Activated CD4-positive, alpha-beta memory T cell treated with anti-CD3 and anti-CD28 coated beads, Interleukin-2, amount 10 ng/mL, durations not matched to agents 7 days and 5 days (primary cell): Measurements from ENCODE around the gene LAMB4. TPM values are rescaled to one million over a fixed set of nuclear protein-coding genes. Genes with fewer than 3 reads are reported as not detected.

Source experiments
- CTCF ChIA-PET: fragments of 350-600 bp; sonication (Branson Sonifier 250); formaldehyde crosslinking; loops from one replicate; lab custom pipeline; 2021; ENCODE audit warnings: antibody characterized with exemption, inconsistent platforms; lab: Charles Lee
- POLR2A ChIA-PET: fragments of 350-600 bp; sonication (Branson Sonifier 250); formaldehyde crosslinking; loops from one replicate; lab custom pipeline; 2021; ENCODE audit warnings: antibody characterized with exemption; lab: Charles Lee
- DNase-seq: peaks from one replicate; pipeline ENCODE4 v3.0.0-alpha.2; 2020
- H3K27ac Mint-ChIP-seq: one replicate; pipeline ENCODE4 v1.8.0; 2021; ENCODE audit warnings: mild to moderate bottlenecking, mixed read lengths
- H3K27me3 Mint-ChIP-seq: one replicate; pipeline ENCODE4 v1.8.0; 2021; ENCODE audit warnings: mixed read lengths
- H3K36me3 Mint-ChIP-seq: one replicate; pipeline ENCODE4 v1.8.0; 2021; ENCODE audit warnings: low read depth, mixed read lengths
- H3K4me1 Mint-ChIP-seq: one replicate; pipeline ENCODE4 v1.8.0; 2021; ENCODE audit warnings: mixed read lengths
- H3K4me3 Mint-ChIP-seq: one replicate; pipeline ENCODE4 v1.8.0; 2021; ENCODE audit warnings: mild to moderate bottlenecking, mixed read lengths
- H3K9me3 Mint-ChIP-seq: one replicate; pipeline ENCODE4 v1.8.0; 2021; ENCODE audit warnings: mixed read lengths
- total RNA-seq, 2 experiments: library from RNA; stranded (reverse); gene quantifications; one replicate each; pipeline ENCODE4 v1.2.3, GENCODE V29; 2021

The LAMB4 gene
- total RNA-seq, 2 experiments from 2014 or later, result not detected

DNA sequence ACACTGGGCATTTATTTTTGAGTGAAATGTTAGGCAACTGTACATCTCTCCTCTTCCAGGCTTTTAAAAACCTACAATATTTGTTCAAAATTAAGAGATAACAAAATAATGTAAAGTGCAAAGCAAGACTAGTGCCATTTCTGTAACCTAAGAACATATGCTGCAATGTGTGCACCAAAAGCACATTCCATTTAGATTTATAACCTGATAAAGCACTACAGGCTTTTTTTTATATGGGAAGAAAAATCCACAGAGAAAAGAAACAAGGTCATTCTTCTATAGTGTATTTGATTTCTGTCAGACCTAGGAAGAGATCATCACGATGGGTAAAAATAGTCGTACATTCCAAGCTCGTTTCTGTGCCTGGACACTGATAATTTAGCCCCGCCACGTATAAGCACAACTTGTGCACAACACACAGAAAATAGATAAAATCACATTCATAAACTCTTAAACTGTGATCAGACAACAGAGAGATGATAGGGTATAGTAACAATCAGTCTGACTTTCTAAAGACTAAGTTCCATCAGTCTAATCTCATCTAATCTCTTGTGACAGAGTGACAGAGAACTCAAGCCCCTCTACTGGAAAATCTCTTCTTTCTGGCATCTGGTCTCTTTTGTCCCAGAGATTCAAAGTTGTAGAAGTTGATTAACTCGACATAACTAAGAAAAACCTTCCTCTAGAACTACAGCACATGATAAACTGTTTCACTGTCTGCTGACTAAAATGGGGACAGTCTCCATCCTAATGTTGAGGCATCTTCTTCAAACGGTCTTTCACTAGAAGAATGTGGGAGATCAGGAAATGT lies 133.9 kb downstream of the LAMB4 start:
- peaks cover 54% of the 10 kb centered on the region for H3K27me3 Mint-ChIP-seq
- no peak overlapping the region for H3K4me3 Mint-ChIP-seq
- H3K36me3 Mint-ChIP-seq, result no peaks in the 10 kb centered on the region
- ChIA-PET POLR2A (no interaction called here), CTCF (no interaction called here)
- peaks cover under 1% of the 10 kb centered on the region for H3K4me1 Mint-ChIP-seq
- no peak overlapping the region for H3K27ac Mint-ChIP-seq
- no peak for DNase-seq
- H3K9me3 Mint-ChIP-seq, result no peaks in the 10 kb centered on the region

DNA sequence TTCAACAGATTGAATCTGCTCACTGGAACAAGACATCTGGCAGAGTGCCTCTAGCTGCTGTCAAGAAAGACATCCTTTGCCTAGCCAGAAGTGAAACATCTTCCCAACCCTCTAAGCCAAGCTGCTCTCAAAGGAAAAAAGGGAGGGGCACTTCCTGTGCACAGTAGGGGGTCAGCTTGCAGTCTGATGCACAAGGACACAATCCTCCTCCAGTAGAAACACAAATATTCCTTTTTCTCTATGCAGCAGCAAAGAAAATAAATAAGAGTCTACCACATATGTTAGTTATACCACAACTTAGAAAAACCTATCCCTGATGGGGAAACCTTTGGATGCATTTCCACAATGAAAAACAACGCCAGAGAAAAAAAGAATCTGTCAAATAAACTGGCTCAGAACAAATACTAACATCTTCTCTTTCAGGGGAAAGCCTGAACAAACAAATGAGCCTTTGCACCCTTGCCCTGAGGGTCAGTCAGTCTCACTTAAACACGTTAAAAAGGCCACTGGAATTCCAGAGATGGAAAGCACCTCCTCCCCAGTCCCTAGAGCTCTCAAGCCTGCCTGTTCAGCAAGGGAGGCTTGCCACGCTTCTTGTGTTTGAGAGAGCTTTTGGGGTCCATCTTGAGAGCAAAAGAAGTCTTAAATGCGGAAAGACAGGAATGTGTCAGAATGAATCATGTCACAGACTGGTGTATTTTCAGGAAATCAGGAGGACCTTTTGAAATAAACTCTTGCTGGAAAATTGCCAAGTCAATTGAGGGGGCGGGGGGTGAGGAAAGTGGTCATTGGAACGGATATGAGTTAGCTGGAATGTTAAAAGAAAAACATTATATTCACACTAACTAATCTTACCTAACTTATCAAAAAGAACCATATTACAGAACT lies 134.7 kb downstream of the LAMB4 start:
- POLR2A ChIA-PET, result no interaction called here
- H3K4me3 Mint-ChIP-seq, result no peak overlapping the region
- peaks cover 52% of the 10 kb centered on the region for H3K27me3 Mint-ChIP-seq
- no peak overlapping the region for H3K27ac Mint-ChIP-seq
- no peaks in the 10 kb centered on the region for H3K36me3 Mint-ChIP-seq
- no peaks in the 10 kb centered on the region for H3K9me3 Mint-ChIP-seq
- CTCF ChIA-PET, result no interaction called here
- no peaks in the 10 kb centered on the region for H3K4me1 Mint-ChIP-seq
- DNase-seq, result no peak

DNA sequence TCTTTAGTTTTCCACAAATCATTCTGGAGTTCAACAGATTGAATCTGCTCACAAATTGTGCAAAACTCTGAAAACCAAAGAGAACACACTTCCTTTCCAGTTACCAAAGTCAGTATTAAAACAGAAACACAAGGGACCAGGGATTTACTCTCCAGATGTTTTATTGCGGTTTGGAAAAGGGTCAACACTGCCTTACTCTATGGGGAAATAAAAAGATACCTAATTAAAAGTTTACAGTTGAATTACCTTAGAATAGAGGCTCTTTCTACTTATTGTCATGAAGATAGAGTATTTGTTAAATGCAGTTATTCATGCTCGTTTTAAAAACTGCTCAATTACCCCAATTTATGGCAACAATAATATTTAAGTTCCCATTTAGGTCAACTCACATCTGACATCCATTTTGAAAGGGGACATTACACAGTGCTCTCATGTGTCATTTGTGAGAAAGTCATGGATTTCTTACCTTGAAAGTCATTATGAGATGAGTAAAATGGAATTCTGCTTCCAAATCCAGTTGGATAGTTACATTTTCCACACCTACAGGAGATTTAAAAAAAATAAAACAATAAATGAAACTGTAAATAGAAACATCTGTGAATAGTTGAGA lies 135.6 kb downstream of the LAMB4 start:
- Mint-ChIP-seq H3K4me3 (no peak overlapping the region), H3K4me1 (no peaks in the 10 kb centered on the region), H3K27me3 (peaks cover 53% of the 10 kb centered on the region), H3K36me3 (no peaks in the 10 kb centered on the region), H3K9me3 (no peaks in the 10 kb centered on the region), H3K27ac (no peak overlapping the region)
- POLR2A ChIA-PET, result no interaction called here
- CTCF ChIA-PET, result no interaction called here
- DNase-seq, result no peak

DNA sequence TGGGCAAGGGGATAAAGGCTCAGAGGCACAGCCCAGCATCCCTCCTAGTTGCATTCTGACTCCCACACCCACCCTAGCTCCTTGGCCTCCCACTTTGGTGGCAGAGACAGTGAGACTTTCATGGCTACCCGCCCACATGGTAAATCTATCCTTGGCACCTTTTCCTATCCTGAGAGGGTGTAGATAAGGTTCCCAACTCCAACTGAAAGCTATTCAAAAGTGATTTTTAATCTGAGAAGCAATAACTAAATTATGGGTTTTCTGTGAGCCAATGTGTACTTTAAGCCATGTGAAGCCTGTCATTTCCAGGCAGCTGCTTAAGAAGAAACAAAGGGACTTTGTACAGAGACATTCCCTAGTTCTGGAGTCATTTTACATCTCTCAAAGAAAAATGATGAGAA lies 136.3 kb downstream of the LAMB4 start:
- Mint-ChIP-seq H3K36me3 (no peaks in the 10 kb centered on the region), H3K27ac (no peak overlapping the region), H3K4me3 (no peak overlapping the region), H3K9me3 (no peaks in the 10 kb centered on the region), H3K4me1 (no peaks in the 10 kb centered on the region), H3K27me3 (peaks cover 50% of the 10 kb centered on the region)
- no peak for DNase-seq
- POLR2A ChIA-PET, result no interaction called here
- CTCF ChIA-PET, result no interaction called here

DNA sequence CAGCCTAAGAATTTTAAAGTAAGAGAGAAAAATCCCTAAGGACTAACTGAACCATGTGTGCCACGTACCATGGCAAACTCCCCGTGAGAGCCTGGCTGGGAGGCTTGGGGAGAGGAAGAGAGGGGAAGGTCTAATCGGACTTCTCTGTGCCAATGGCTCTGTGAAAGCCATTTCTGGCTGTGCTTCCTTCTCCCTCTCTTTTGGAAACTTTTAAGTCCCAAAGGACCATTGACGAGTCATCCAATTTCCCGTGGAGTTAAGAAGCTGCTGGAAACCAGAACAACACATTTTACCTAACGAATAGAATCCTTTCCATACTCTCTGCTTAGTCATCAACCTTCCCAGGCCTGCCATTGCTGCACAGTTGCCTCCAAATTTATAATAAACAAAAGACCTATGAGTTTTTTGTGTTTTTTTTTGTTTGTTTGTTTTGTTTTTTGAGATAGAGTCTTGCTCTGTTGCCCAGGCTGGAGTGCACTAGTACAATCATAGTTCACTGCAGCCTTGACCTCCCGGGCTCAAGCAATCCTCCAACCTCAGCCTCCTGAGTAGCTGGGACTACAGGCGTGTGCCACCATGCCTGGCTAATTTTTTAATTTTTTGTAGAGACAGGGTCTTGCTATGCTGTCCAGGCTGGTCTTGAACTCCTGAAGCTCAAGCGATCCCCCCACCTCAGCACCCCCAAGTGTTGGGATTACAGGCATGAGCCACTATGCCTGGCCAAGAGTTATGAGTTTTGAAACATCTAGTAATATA lies 140.4 kb downstream of the LAMB4 start:
- ChIA-PET CTCF (no interaction called here), POLR2A (no interaction called here)
- no peaks in the 10 kb centered on the region for H3K4me1 Mint-ChIP-seq
- DNase-seq, result no peak
- H3K9me3 Mint-ChIP-seq, result no peaks in the 10 kb centered on the region
- H3K27ac Mint-ChIP-seq, result no peak overlapping the region
- no peaks in the 10 kb centered on the region for H3K36me3 Mint-ChIP-seq
- peaks cover 38% of the 10 kb centered on the region for H3K27me3 Mint-ChIP-seq
- H3K4me3 Mint-ChIP-seq, result no peak overlapping the region

DNA sequence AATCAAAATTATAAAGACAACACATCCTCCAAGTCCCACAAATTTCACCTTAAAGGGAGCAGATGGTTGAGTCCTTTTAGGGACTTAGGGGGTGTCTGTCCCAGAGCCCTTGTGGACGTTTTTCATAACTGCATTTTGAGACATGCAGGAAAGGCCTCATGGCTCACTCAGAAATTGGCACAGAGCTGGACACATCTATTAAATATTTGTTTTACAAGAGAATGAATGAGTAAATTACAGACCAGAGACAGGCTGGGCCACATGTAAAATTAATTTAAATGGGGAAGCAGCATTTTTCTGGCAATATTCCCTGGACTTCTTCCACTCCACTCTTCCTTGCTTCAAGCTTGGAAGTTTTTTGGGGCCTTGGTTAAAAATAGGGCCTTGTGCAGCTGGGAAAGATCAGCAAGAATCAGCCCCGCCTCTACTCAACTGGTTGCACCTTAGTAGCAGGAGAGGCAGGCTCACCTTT lies 147.2 kb downstream of the LAMB4 start:
- Mint-ChIP-seq H3K27ac (no peak overlapping the region), H3K4me1 (no peaks in the 10 kb centered on the region), H3K9me3 (no peaks in the 10 kb centered on the region), H3K36me3 (no peaks in the 10 kb centered on the region), H3K4me3 (no peak overlapping the region), H3K27me3 (peaks cover 15% of the 10 kb centered on the region)
- CTCF ChIA-PET, result interaction anchor here (0.7 kb wide), 2 partner anchors 55 to 284 kb away, joined by 3 read pairs; no protein-coding TSS in a partner anchor
- no peak for DNase-seq
- POLR2A ChIA-PET, result no interaction called here

DNA sequence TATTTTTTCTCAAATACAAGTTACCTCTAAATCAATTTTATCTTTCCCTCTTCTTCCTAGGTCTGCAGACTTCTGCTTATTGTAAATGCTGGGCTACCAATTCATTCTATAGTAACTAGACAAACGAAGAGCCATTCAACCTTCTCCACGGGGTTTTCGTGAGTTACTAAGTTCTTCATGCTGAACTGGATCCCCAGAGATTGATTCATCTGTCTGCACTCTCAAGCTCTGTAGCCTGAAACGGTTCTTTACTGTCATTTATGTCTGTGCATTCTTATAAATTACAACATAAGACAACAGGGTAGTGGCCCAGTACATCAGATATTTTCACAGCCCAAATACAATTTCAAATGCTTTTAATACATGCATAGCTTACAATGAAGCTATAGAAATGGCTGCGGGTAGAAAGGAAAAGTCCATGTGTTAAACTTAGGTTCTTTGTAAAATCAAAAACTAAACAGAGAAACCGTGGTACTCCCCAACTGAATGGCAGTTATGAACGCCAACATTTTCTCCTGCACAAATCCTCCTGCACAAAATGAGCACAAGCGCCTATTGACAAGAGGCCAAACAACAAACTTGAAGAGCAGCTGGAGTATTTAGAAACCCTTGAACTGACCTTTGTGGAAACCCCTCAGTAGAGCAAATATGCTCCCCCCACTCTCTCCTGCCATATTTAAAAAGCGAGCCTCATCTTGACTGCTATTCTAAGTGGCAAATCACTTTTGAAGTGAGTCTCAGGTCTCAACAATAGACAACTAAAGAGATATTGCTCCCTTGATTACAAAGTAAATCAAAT lies 147.9 kb downstream of the LAMB4 start:
- Mint-ChIP-seq H3K27me3 (peaks cover 12% of the 10 kb centered on the region), H3K4me1 (no peaks in the 10 kb centered on the region)
- POLR2A ChIA-PET, result no interaction called here

DNA sequence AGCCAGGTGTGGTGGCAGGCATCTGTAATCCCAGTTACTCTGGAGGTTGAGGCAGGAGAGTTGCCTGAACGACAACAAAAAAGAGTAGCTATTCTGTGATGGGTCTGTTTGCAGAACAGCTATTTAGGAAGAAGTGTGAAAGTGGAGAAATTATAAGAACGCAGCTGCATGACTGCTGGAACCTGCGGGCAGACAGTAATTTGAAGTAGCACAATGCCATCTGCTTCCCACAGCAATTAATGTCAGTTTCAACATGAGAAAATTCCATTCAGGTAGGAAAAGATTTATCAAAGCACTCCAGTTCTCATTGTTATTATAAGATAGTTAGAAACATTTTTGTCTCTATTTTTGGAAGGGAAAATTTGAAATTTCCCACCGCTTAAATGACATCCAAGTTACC lies 148.7 kb downstream of the LAMB4 start:
- H3K4me3 Mint-ChIP-seq, result no peak overlapping the region
- ChIA-PET POLR2A (no interaction called here), CTCF (no interaction called here)
- no peaks in the 10 kb centered on the region for H3K9me3 Mint-ChIP-seq
- H3K36me3 Mint-ChIP-seq, result no peaks in the 10 kb centered on the region
- peaks cover 5% of the 10 kb centered on the region for H3K27me3 Mint-ChIP-seq
- H3K4me1 Mint-ChIP-seq, result no peaks in the 10 kb centered on the region
- DNase-seq, result no peak
- H3K27ac Mint-ChIP-seq, result no peak overlapping the region

More for the DNA sequence above, 147.9 kb downstream of the LAMB4 start:
- CTCF ChIA-PET, result no interaction called here
- Mint-ChIP-seq H3K9me3 (no peaks in the 10 kb centered on the region), H3K36me3 (no peaks in the 10 kb centered on the region), H3K27ac (no peak overlapping the region), H3K4me3 (no peak overlapping the region)
- DNase-seq, result no peak

DNA sequence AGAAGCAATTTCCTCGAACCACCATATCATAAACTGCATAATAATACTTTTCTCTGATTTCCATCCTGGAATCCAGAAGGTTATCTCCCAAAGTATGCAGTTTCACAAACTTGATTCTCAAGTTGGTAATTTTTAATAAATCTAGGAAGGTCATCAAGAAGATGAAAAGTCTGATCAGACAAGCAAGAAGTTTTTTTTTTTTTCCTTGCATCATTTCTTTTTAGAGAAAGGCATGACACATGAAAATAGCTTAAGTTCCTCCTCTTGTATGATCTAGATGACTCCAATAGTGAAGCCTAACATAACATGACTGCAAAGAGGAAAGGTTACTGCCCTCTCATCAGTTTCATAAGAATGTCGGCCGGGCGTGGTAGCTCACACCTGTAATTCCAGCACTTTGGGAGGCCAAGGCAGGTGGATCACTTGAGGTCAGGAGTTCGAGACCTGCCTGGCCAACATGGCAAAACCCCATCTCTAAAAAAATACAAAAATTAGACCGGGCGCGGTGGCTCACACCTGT lies 149.4 kb downstream of the LAMB4 start:
- ChIA-PET POLR2A (no interaction called here), CTCF (interaction anchor here (0.7 kb wide), 1 partner anchor 966 kb away, joined by 3 read pairs; no protein-coding TSS in a partner anchor)
- Mint-ChIP-seq H3K36me3 (no peaks in the 10 kb centered on the region), H3K27ac (no peak overlapping the region), H3K4me1 (no peaks in the 10 kb centered on the region), H3K9me3 (no peaks in the 10 kb centered on the region), H3K27me3 (peaks cover 5% of the 10 kb centered on the region), H3K4me3 (no peak overlapping the region)
- DNase-seq, result no peak

DNA sequence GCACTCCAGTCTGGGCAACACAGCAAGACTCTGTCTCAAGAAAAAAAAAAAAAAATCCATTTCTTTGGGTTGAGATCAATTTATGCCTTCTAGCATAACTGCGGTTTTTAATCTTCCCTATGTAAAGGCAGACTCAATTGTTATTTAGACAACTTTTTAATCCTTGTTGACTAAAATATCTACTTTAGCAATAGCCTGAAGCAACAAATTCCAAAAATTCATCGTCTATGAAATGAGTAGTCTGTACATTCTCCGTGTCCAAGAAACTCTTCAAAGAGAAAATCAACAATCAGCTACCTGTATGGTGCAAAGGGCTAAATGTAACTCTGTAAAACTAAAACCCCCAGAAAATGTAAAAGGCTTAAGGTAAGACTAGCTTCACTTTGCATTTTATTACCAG lies 150.0 kb downstream of the LAMB4 start:
- CTCF ChIA-PET, result no interaction called here

DNA sequence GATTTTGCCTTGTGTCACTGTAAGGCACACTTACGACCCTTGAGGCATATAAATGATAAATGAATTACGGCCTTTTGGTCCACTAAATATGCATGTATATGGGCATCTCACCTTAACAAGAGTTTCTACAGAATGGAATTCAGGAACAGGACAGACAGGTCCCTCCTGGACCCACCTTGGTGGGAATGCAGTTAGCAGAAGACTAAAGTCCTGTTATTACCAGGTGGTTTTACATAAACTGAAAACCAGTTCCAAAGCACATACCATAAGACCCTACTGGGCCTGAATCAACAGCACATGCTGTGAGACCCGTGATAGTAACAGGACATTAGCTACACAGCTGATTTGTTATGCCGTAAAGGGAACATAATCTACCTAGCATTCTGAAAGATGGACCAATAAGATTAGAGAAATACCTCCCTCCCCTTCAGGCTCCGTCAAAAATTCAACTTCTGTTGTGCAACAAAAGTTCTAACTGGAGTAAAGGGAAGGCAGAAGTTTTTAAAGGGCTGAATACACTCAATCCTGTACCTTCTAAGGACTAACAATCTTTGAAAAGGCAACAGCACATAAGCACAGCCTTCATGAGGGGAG lies 151.2 kb downstream of the LAMB4 start:
- CTCF ChIA-PET, result interaction anchor here (0.7 kb wide), 1 partner anchor 532 kb away, joined by 3 read pairs; no protein-coding TSS in a partner anchor

More for the DNA sequence above, 150.0 kb downstream of the LAMB4 start:
- H3K9me3 Mint-ChIP-seq, result no peaks in the 10 kb centered on the region
- no peaks in the 10 kb centered on the region for H3K4me1 Mint-ChIP-seq
- H3K27ac Mint-ChIP-seq, result no peak overlapping the region
- POLR2A ChIA-PET, result no interaction called here
- no peaks in the 10 kb centered on the region for H3K36me3 Mint-ChIP-seq
- H3K27me3 Mint-ChIP-seq, result peaks cover 5% of the 10 kb centered on the region
- H3K4me3 Mint-ChIP-seq, result no peak overlapping the region
- DNase-seq, result no peak

More for the DNA sequence above, 151.2 kb downstream of the LAMB4 start:
- no peaks in the 10 kb centered on the region for H3K9me3 Mint-ChIP-seq
- POLR2A ChIA-PET, result no interaction called here
- no peaks in the 10 kb centered on the region for H3K4me1 Mint-ChIP-seq
- peaks cover 5% of the 10 kb centered on the region for H3K27me3 Mint-ChIP-seq
- no peak overlapping the region for H3K4me3 Mint-ChIP-seq
- no peak overlapping the region for H3K27ac Mint-ChIP-seq
- no peak for DNase-seq
- no peaks in the 10 kb centered on the region for H3K36me3 Mint-ChIP-seq
